NCI-H2196 (cell line): ENCODE results near the gene SEMA3C.
A peak's percentile ranks its signal among the peaks of the same experiment; 100 is the strongest.

Experiments
- DNase-seq: peaks from one replicate; lab custom pipeline; 2025; ENCODE audit not compliant: unreplicated experiment; lab: John Stamatoyannopoulos, UW

SEMA3C gene

DNA sequence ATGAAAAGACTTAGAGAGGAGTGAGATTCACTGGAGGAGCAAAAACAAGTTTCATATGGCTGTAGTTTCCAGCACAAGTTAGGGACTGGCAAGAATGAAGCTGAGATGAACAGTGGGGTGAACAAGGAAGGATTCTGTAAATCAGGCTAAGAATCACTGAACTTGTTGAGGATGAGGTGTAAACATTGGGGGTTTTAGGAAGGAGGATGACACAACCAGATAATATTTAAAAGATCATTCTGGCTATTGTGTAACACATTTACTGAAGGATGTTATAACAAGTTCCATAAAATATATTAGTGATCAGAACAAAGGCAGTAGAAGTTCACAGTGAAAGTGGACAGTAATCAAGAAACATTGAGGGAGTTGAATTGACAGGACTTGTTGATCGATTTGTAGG lies 211.5 kb downstream of the SEMA3C start:
- no peak for DNase-seq

DNA sequence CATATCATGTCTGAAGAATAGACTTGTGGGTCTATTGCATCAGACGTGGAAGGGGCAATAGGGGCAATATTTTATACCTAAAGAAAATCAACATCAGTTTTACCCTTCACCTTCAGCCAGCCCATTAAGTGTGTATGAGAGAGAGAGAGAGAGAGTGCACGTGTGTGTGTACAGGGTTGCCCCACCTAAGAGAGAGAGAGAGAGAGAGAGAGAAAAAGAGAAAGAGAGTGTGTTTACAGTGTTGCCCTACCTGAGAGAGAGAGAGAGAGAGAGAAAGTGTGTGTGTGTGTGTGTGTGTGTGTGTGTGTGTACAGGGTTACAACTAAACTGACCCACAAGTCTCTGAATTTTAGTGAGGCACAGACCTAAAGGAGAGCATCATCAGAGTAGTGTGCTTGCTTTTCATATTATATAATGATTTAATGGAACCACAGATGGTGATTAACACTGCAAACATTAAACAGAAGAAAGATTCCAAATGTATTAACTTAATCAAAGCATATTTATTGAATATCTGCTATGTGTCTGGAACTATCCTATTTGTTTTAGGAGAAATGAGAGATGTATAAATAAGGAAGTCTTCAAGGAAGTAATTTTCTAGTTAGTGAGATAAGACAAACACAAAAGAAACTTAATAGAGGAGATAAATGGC lies 213.6 kb downstream of the SEMA3C start:
- no peak for DNase-seq

DNA sequence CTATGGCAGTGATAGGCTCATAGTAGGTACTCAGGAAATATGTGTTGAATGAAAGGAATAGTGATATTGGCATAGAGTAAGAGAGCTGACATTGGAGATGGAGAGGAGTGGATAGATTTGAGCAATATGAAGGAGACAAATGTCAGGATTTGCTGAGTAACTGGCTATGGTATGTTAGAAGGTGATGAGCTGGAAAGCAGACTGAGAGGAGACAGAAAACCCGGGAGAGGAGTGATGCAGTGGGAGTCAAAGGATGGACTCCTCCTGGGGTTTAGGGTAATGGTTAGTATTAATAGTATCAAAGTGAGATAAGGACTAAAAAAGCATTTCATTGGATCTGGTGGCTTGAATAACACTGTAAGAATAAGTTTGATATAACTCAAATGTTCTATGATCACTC lies 215.6 kb downstream of the SEMA3C start:
- no peak for DNase-seq

DNA sequence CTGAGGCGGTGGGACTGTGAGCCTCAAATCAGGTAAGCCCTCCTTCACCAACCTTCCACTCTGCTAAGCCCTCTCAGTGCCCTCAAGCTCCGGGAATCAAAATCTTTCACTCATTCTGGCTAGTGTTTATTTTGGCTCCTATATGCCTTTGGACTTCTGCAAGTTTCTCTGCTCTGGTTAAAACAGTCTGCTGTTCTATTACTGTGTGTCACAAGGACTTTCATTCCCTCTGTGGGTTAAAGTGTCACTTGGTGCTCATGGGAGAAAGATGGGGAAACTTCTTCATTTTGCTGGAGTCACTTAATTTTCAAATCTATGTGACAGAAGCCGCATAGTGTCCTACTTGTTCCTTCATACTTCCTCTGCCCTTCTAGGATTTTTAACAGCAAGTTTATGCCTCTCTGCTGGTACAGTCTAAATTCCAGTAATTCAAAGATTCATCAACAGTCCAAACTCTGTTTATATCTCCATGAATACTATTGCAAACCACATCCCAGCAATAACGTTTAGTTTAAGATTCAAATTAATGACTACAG lies 219.1 kb downstream of the SEMA3C start:
- no peak for DNase-seq

DNA sequence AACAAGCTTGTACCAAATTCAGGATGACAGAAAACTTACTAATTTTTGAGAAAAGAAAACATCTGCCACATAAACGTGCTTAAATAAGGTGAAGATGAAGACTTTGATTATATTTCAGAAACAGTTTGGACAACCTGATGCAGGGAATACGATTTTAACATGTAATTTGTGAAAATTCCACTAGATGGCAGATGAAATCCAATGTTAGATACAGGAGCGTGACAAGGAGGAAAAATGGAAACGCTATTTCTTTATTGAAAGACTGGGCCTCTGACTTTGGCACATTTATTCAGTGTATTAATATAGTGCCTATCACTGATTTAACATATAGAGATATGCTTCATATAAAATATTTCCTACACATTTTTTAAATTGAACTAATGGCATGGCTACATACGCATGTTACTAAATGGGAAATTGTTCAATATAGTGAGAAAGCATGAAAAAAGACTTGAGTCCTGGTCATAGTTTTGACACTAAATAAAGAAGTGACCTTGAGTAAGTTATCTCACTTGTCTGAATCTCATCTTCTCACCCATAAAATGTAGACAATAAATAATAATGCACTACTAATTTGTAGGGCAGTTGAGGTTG lies 219.7 kb downstream of the SEMA3C start:
- DNase-seq: peak; percentile 58
